HG03457 (cell line): ENCODE results near the gene TEX51.

Experiments
- ATAC-seq: cut with Tn5 transposase; IDR thresholded peaks from one replicate; pipeline ENCODE4 v1.9.1; 2021; ENCODE audit warnings: moderate number of reproducible peaks; ENCODE audit not compliant: unreplicated experiment

Gene TEX51

DNA sequence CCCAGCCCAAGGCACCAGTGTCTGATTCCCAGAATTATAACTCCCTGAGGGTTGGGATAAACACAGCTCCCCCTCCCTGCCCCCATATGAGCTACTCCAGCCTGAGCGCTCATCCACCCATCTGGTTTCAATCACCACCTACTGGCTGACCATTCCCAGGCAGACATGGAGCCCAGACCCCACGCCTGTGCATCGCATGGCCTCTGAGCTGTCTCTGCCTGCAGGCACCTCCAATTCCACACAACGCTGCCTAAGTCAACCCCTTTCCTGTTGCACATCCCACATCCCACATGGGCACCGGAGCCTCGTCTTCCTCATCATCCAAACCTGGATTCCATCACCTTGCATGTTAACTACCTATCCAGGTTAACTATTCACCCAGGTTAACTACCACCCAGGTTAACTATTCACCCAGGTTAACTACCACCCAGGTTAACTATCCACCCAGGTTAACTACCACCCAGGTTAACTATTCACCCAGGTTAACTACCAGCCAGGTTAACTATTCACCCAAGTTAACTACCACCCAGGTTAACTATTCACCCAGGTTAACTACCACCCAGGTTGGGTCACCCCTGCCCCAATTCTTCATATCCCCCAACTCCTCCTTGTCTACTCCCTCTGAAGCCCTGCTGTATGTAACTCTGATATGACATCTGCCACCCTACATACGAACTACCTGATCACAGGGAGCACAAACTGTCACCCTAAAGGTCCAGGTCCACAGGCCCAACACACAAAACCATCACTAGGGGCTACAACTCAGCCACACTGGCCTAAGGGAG lies 47.8 kb downstream of the TEX51 start:
- ATAC-seq = no peak

DNA sequence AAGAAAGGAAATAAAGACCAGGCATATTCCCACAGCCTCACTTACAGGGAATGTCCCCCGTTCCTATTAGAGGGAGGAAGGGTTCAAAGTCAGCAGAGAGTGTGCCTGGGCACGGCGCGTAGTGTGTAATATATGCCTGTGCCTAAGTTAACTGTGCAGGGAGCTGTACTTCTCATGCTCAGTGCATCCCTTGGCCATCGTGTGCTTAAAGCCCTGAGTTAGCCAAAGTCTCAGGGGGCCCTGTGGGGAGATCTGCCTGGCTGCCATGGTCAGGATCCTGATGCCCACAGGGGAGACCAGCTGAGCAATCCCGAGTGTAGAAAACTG lies 48.4 kb downstream of the TEX51 start:
- ATAC-seq = no peak

DNA sequence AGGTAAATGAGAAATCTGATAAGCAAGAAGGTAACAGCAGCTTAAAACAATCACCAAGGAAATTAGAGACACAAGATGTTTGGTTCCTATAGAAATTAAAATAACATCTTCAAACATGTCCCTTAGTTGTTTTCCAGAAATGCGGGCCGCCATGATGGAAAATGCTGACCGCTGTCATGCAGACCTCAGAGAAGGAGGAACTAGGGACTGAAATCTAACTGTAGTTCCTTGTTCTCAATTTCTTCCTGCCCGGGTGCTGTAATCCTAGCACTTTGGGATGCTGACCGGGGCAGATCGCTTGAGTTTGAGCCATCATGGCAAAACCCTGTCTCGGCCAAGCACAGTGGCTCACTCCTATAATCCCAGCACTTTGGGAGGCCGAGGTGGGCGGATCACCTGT lies 51.1 kb downstream of the TEX51 start:
- no peak for ATAC-seq

DNA sequence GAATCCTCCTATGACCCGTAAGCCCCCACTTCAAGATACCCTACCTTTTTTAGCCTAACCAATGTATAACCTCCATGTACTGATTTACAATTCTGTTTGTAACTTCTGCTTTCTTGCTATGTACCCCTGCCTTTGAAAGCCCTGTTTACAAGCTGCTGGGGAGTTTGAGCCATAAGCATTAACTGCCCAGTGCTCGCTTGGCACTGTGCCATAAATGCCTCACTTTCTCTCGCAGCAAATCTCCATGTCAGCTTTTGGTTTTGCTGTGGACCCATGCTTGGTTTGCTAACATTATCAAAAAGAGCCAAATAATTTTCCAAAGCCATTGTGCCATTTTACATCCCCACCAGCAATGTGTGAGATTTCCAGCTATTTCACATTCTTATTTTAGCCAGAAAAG lies 51.8 kb downstream of the TEX51 start:
- no peak for ATAC-seq
